Stimulated activated CD4-positive, alpha-beta T cell treated with anti-CD3 and anti-CD28 coated beads, Interleukin-2, amount 100 ng/mL, for 4 hours (primary cell): ENCODE data around the gene IL17RD.

Experiments
- DNase-seq: peaks from one replicate; pipeline ENCODE4 v3.0.0-alpha.2; 2020; ENCODE audit warnings: low read depth

Gene IL17RD

GRCh38 chr3:57065588-57065987, 99.6 kb downstream of the IL17RD start:
- no peak for DNase-seq

GRCh38 chr3:57064572-57064971, 100.6 kb downstream of the IL17RD start:
- DNase-seq = no peak

- DNase-seq = no peak
Measured at GRCh38 chr3:57064001-57064400, 101.2 kb downstream of the IL17RD start.

- no peak for DNase-seq
Measured at GRCh38 chr3:57063032-57063431, 102.1 kb downstream of the IL17RD start.

GRCh38 chr3:57062101-57062631, 103.0 kb downstream of the IL17RD start:
- DNase-seq = no peak

- no peak for DNase-seq
Measured at GRCh38 chr3:57061556-57061955, 103.6 kb downstream of the IL17RD start.

GRCh38 chr3:57060089-57060821, 104.9 kb downstream of the IL17RD start, which contains the start of gene SPATA12:
Gene SPATA12, plus strand, starts transcription at chr3:57060664. Its CDS starts 13,031 bp downstream, at chr3:57073695.
- DNase-seq = no peak

- DNase-seq = no peak
Measured at GRCh38 chr3:57059411-57059810, 105.7 kb downstream of the IL17RD start.

- no peak for DNase-seq
Measured at GRCh38 chr3:57057351-57057750, 107.8 kb downstream of the IL17RD start.

- DNase-seq = no peak
Measured at GRCh38 chr3:57053122-57053521, 112.0 kb downstream of the IL17RD start.

GRCh38 chr3:57052662-57053061, 112.5 kb downstream of the IL17RD start:
- no peak for DNase-seq

- DNase-seq = no peak
Measured at GRCh38 chr3:57048728-57049127, 116.4 kb downstream of the IL17RD start.

GRCh38 chr3:57048052-57048671, 117.0 kb downstream of the IL17RD start:
- DNase-seq = no peak

GRCh38 chr3:57046101-57046765, 118.9 kb downstream of the IL17RD start:
- DNase-seq = no peak

- DNase-seq = no peak
Measured at GRCh38 chr3:57043518-57043917, 121.6 kb downstream of the IL17RD start.

GRCh38 chr3:57041674-57042073, 123.5 kb downstream of the IL17RD start:
- DNase-seq = no peak
